Measurements from ENCODE around the gene SRRM4.
"Not testable (repeated sequence)": the region's sequence is repeated elsewhere in the genome, so short reads cannot be mapped to it uniquely, and the experiment has no call there.

SRRM4 gene, protein sequence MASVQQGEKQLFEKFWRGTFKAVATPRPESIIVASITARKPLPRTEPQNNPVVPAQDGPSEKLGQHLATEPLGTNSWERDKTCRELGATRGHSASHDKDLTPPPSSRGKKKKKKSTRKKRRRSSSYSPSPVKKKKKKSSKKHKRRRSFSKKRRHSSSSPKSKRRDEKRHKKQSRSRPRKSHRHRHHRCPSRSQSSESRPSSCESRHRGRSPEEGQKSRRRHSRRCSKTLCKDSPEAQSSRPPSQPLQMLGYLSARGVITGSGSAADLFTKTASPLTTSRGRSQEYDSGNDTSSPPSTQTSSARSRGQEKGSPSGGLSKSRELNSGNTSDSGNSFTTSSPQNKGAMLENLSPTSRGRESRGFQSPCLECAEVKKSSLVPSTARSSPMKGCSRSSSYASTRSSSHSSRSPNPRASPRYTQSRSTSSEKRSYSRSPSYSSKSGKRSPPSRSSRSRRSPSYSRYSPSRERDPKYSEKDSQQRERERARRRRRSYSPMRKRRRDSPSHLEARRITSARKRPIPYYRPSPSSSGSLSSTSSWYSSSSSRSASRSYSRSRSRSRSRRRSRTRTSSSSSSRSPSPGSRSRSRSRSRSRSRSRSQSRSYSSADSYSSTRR

DNA sequence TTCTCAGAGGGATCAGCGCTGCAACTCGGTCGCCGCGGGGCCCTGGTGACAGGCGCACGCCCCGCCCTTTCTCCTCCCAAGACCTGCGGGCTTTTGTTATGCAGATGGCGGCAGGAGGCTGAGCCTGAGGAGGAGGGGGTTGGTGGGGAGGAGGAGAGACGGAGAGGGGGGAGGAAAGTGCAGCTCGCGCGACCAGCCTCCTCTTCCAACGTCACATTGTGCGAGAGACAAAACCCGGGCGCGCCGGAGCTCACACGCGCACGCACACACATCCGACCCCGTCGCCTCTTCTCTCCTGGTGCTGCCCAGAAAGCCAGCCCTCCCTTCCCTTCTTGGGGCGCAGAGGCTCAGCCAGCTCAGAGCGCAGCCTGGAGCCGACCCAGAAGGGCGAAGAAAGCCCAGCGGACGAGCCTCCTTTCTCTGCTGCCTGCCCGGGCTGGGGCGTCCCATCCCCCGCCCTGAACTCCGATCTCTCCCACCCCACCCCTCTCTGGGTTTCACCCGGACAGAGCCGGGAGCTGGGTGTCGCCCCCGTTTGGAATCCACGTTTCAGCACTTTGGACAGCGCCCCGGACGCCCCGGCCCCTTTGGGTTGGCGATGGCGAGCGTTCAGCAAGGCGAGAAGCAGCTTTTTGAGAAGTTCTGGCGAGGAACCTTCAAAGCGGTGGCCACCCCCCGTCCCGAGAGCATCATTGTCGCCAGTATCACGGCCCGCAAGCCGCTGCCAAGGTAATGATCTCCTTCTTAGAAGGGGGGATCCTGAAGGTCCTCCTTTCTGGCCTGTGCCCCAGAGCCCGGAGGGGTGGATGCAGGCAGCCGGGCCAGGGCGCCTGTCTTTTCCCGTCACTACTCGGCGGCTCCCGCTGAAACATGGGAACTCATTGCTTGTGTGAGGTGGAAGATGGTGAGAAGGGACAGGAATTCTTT lies at the start of gene SRRM4:
SRRM4 (plus strand) TSS at position 257 of the 927 bp plus-strand sequence; CDS start at position 599, 342 bp downstream.
- no peak for DNase-seq (ENCODE audit: low spot score)

DNA sequence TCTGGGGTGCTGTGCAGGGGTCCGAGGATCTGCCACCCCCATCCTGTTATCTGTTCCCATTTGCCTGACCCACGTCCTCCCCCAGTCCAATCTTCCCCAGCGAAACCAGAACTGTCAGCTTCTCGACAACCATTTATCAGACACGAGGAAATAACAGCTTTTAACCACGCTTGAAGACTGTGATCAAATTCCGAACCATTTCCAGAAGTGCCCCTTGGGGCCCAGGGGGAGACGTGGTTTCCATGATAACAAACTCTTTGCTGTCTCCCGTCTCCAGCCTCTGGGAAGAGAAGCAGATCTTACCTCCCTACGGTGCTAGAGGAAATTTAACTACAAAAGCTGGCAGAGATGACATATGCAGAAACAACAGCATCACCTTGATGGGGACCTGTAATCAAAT lies 35.1 kb upstream of the SRRM4 start:
- no peak for DNase-seq (ENCODE audit: low spot score)

DNA sequence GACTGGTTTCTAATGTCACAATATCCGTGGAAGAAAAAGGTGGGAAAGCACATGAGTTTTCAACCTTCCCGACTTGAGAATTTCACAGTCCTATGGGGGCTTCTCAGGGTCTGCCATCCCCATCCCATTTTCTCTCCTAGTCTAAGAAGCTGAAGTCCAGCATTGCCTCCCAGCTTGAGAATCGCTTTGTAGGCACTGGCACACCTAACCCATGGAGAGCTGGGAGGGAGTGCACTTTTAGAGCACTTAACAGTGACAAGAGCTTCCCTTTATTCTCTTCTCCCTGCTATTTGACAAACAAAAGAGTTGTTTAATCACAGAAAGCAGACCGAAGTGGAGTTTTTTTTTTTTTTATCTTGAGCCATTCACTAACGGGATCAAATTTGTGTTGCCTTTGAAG lies 22.8 kb upstream of the SRRM4 start:
- no peak for DNase-seq (ENCODE audit: low spot score)

DNA sequence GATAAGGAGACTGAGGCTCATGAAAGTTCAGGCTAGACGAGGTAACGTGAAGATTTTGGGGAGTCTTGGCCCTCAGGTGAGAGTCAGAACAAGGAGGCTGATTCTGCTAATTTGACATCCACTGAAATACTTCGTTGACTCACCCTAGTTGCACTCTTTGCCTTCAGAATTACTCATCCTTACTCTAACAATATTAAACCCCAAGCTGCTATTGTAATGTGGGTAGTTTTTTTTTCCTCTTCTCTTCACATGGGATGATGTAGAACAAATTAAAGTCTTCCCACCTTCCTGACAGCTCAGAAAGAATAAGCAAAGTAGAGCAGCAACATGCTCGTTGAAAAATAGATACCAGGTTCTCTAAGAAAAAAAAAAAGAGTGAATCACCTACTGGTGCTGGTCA lies 22.0 kb upstream of the SRRM4 start:
- no peak for DNase-seq (ENCODE audit: low spot score)

DNA sequence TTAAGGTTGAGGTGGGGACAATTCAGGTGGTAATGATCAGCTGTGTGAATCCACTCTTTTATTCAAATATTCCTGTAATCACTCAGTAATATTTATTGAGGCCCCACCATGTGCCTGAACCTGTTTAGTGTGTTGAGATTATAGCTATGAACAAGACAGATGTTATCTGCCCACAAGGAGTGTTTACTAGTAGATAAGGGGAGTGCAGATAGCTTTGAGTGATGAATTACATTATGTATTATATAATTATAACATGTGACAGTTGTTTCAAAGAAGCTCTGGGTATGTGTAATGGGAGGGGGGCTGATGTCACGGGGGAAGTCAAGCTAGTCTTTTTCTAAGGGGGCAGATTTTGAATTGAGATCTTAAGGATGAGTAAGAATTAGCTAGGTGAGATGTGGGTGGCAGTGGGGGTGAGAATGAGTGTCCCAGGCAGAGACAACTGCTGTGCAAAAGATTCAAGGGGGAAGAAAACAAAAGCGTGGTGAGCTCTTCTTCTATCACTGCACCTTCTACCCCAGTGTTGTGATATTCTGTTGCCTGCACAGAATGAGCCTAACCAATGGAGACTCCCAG lies 21.3 kb upstream of the SRRM4 start:
- no peak for DNase-seq (ENCODE audit: low spot score)

DNA sequence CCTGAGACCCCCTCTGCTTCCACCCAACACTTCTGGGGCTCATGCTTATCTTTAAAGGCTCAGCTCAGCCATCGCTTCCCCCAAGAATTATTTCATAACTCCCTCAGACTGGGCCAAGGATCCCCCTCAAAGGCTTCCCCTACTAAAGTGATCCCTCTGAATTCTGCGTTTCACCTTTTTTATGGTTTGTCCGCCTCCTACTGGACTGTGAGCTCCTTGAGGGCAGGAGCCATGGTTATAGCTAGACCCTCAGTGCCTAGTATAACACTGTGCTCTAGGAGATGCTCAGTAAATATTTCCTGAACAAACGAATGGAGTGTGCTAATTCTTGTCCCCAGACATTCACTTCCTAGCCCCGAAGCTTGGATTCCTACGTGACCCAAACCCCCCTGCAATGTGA lies 20.5 kb upstream of the SRRM4 start:
- DNase-seq (ENCODE audit: low spot score) = no peak

DNA sequence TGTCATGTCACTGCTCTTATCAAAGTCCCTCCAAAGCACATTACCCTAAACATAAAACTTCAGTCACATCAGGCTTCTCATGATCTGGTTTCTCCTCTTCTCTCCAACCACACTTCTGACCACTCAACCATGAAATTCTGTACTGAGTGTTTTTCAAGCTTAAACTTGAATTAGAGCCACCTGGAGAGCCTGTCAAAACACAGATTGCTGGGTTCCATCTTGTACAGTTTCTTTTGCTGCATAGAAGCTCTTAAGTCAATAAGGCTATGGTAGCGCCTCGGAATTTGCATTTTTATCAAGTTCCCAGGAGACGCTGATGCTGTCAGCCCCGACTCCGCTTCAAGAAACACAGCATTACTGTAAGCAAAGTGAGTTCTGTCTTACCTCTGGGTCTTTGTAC lies 16.4 kb upstream of the SRRM4 start:
- no peak for DNase-seq (ENCODE audit: low spot score)

DNA sequence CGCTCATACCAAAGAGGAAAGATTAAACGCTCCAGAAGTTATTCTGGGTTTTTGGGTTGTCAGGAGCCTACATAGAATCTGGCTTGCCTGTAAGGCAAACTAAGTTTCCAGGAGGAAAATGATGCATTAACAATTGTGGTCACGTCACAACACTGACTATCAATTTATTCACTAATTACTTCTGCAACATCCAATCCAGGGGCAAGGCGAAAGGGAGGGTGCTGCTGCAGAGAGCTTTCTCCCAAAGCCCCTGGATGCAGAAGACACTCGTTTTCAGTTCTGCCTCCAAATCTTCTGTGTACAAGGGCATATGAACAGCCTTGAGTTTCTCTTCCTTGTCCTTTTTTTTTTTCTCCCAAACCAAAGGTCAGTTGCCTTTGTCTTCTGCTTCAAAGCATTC lies 10.5 kb upstream of the SRRM4 start:
- no peak for DNase-seq (ENCODE audit: low spot score)

DNA sequence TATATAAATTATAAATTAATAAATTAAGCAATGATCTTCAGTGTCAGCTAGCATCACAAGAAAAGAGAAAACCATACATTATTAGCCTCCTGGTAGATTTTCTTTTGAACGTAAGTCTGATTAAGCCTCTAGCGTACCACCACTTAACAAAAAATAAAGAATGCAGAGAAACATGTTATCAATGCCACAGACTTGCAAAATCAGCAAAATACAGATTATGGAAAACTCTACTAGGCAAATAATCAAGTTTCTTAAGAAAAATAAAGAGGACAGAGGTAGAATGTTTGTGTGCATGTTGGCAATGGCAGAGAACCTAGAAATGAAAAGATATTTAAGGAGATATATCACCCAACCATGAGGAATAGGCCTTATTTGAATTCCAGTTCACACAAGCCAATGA lies 8.4 kb upstream of the SRRM4 start:
- no peak for DNase-seq (ENCODE audit: low spot score)

DNA sequence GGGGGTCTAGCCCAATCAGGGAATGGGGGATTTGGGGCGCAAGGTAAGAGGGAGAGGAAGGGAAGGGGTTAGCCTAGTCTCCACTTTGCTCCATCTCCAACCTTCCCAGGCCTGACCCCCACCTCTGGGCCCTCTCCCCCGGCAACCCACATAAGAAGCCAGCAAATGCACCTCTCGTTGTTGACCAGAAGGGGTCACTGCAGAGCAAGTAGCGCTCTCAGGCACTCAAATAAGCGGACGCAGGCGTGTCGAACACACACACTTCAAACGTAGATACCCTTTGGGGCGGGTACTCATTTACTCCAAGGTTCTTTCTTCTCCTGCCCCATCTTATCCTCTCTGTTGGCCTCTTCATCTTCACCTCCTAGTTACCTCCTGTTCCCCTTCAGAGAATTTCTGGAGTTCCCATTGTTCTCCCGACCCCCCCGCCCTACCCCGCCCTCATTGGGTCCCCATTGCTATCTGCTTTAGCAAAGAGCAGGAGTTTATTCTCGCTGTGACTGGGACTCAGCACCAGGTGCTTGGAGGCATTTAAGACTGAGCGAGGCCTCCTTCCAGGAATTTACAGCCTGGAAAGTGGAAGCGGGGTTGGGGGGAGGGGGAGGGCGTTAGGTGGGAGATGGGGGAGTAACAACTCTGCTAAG lies 1.5 kb upstream of the SRRM4 start:
- peak; percentile 42 for DNase-seq (ENCODE audit: low spot score)

DNA sequence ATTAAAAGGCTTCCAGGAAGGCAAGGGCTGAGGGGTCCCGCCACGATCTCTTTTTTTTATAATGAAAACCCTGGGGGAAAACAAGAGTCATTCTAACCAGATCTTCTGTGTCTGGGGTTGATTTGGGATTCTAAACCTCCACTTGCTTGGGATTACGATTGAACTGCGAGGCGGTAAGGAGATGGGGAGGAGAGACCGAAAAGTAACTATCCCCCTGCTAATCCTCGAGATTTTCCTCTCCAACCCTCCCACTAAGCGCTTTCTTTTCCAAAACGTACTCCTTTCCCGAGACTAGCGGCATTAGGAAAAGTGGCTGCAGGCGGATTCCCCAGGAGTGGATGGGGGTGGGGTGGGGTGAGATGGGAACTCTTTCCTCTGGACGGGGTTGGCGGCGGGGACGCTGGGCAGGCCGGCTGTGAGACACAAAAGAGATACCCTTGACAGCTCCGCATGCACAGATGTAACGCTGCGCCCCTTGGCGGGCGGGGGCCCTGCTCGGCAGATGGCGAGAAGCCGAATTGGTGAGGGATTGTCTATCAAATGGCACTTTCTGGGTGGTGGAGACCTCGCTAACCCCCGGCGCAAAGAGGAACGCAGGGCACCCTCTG lies 830 bp upstream of the SRRM4 start:
- DNase-seq (ENCODE audit: low spot score) = no peak

DNA sequence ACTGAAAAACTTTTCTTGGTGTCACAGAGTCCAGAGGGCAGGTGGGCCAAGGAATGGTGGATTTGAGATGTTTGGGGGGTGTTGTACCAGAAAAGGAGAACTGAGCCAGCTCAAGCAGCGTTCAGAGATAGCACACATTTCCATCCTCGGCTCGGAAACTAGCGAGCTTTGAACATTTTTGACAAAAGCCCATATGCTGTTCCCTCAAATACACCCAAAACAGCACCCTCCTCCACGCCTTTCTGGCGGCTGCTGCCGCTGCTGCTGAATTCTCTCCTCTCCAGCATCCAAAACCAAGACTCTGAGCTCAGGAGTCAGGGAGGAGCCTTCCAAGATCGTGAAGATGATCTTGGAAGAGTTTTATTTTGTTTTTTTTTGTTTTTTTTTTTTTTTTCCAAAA lies 961 bp downstream of the SRRM4 start:
- no peak for DNase-seq (ENCODE audit: low spot score)

DNA sequence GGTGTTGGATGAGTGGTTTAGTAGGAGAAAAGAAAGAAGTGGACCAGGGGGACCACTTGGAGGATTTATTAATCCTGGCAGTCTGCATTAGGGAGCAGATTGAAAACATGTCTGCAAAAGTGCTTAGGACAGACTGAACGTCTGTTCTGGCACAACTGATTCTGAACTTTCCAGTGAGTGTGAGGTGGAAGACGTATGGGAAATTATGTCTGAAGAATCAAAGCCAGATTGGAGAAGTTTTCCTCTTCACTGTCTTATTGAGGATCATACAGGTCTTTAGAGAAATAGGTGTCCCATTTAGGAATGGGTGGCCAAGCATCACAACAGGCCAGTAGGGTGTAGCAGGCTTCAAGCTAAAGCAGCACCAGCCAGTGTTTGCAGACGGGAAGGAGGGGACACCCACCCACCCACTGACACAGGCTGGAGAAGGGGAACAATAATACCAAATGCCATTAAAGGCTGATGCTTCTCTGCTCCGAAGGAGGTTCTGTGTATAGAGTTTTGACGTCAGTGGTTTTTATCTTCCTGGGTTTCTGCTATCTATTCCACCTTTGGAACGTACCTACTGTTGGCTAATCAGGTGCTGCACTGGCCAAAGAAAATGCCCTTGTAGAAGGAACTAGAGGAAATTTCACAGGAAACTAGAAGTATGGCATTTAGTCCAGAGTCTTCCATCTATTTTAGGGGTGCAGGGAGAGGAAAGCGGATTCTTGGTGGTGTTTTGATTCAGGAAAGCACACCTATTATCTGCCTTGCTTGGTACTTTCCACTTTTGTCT lies 1.8 kb downstream of the SRRM4 start:
- no peak for DNase-seq (ENCODE audit: low spot score)

DNA sequence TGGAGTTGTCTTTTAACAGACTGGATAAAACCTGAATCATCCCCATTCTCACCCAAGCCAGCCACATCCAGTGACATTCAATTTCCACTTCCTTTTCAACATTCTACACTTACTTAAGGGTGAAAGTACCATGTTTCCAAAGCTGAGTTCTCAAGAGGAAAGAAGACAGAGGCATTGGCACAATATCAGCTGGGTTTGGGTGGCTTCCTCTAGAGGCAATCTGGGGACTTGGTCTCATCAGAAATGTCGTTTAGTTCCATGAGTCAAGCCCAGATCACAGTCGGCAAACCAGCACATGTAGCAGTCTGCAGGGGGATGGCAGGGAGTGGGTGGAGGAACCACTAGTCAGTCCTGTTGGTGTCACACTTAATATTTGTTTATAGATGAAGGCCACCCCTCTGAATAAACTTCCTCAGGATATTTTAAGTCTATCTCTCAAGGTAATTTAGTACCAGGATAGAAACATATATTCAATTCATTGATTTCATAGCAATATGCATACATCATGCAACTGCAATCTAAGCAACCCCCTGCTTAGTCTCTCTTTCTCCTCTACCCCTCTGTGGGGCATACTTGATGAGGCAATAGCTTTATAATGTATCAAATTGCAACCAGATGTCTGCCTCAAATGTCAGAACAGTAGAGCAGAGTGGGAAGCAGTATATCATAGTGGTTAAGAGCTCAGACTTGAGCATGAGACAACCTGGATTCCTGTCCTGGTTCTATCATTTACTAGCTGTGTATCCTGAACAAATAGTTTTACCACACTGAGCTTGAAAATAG lies 3.0 kb downstream of the SRRM4 start:
- no peak for DNase-seq (ENCODE audit: low spot score)

DNA sequence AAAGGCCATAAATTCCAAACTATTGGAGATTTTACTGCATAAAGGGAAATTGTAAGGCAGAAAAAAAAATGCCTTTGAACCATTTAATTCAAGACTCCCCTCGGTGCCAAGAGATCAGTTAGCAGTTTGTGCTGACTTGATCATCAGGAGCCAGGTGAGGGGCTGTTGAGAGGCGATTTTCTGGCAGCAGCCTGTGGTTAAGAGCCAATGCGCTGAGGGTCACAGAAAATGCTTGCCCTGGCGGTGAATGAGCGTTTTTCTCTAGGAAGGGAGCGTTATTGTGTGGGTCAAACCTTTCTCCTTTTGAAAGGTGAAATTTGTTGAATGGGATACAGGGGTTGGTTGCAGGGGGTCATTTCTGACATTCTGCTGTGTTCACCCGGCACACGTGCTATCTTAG lies 4.7 kb downstream of the SRRM4 start:
- no peak for DNase-seq (ENCODE audit: low spot score)

DNA sequence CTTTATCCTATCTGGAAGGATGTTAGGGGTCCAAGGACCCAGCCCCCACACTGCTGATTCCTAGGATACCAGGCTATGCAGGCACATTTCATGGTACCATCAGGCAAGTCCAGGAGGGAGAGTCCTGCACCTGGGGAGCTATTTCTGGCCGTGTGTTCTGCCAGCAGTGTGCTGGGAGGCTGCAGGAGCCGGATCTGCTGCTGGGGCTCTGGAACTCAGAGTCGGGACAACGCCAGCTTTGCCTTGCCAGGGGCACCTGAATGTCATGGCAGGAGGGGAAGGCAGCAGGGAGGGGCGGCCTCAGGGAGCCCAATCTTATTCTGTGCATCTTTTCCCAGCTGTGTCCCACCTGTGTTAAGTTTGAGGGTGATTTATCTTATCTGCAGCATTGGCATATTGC lies 17.8 kb downstream of the SRRM4 start:
- DNase-seq (ENCODE audit: low spot score) = no peak

DNA sequence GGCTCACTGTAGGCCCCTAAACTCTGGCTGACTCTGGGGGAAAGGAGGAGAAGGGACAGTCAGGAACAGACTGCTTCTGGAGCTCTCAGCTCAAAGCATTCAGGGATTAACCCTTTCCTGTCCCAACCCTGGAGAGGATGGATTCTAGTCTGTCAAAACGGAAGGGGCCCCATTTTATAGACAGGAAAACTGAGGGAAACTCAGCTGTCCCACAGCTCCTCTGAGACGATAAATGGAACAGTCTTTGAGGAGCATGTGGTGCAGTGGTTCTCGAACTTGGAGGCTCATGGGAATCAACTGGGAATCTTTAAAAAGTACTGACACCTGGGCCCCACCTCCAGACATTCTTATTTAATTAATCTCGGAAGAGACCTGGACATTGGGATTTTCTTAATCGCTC lies 23.7 kb downstream of the SRRM4 start:
- DNase-seq (ENCODE audit: low spot score) = no peak

DNA sequence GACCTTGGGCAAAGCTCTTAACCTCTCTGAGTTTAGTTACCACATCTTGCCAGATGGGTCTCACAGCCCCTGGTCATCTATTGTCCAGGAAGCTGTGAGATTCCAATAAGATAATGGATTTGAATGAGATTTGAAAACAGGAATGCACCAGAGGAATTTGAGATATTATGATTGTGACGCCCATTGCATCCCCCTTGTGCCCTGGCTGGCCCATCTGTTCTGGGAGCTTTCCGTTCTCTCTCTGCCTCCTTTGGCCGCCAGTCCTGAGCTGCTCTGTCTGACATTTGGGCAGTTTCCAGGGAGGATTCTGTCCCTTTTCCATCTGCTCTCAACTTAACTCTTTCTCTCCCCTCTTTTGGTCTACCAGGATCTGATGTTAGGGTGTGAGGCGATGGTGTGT lies 24.6 kb downstream of the SRRM4 start:
- no peak for DNase-seq (ENCODE audit: low spot score)

DNA sequence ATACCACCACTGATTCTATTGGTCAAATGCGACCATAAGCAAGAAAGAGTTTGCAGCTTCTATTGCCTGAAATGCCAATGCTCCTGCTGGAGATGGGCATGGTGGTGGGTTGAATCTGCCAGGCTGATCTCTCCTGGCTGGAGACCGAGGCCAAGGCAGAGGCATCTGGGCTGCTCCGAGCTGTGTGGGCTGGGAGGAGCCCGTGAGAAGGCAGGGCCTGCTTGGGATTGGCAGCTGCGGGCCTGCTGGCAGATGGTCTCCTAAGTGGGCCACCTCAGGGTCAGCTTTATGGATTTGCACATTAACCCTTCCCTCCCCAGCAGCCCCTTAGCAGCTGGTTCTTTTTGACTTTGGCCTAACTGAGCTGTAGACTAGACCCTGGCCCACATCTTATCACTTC lies 25.4 kb downstream of the SRRM4 start:
- no peak for DNase-seq (ENCODE audit: low spot score)

DNA sequence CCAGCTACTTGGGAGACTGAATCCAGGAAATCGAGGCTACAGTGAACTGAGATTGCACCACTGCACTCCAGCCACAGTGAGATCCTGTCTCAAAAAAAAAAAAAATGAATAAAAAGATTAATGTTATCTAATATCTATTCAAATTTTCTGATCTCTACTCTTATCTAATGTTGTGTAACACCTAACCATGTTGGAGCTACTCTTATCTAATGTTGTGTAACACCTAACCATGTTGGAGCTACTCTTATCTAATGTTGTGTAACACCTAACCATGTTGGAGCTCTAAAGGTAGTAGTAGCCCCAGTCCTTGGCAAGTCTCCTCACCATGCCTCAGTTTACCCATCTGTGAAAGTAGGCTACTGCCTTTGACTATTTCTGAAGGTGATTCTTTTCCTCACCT lies 26.9 kb downstream of the SRRM4 start:
- DNase-seq (ENCODE audit: low spot score) = not testable (repeated sequence)
